GM12878 (cell line): ENCODE results near the gene CDC34. TPM values are rescaled to one million over a fixed set of nuclear protein-coding genes. Genes with fewer than 3 reads are reported as not detected.

Experiments used
- ATAC-seq: fragments of 200-7000 bp; cut with Tn5 transposase; 3 replicates; pipeline ENCODE4 v1.9.1; 2020; ENCODE audit warnings: mild to moderate bottlenecking, moderate library complexity
- BruUV-seq: library from RNA; stranded (reverse); fragments of 400-500 nt; replicated peaks from 2 replicates; lab custom pipeline; 2021; lab: Mats Ljungman, UMichigan
- CTCF ChIA-PET: fragments of 300-600 bp; sonication (Branson Sonifier 250); formaldehyde crosslinking; extraction: SDS; loops from one replicate; lab custom pipeline; 2021; ENCODE audit warnings: inconsistent platforms; lab: Yijun Ruan, JAX
- POLR2A ChIA-PET: fragments of 350-600 bp; formaldehyde crosslinking; extraction: SDS; loops from one replicate; lab custom pipeline; 2021; ENCODE audit warnings: inconsistent platforms; lab: Charles Lee
- RAD21 ChIA-PET: fragments of 300-600 bp; sonication (Branson Sonifier 250); formaldehyde crosslinking; loops from one replicate; lab custom pipeline; 2023; ENCODE audit warnings: antibody characterized with exemption; ENCODE audit not compliant: unreplicated experiment; lab: Charles Lee
- SMC1A ChIA-PET: fragments of 300-600 bp; sonication (Branson Sonifier 250); formaldehyde crosslinking; loops from one replicate; lab custom pipeline; 2023; ENCODE audit not compliant: unreplicated experiment, uncharacterized antibody; lab: Charles Lee
- DNase-seq: peaks from one replicate; pipeline ENCODE4 v3.0.0-alpha.2; 2011; ENCODE audit warnings: low read depth, low spot score
- FAIRE-seq: peaks from 3 replicates; lab custom pipeline; 2011; peaks lifted over from hg19 to GRCh38; lab: Jason Lieb, UNC
- H2AFZ ChIP-seq: 2 replicates; pipeline ENCODE4 v1.6.0; 2011; ENCODE audit warnings: low read depth, low read length, control low read depth; ENCODE audit not compliant: control insufficient read depth
- H3K27ac ChIP-seq: 2 replicates; pipeline ENCODE4 v1.5.1; 2011; ENCODE audit warnings: control low read depth; ENCODE audit not compliant: control insufficient read depth, insufficient read depth
- H3K27me3 ChIP-seq, 2 experiments: replicated peaks in 1 of 2; 2 replicates each; pipeline versions ENCODE4 v1.6.0 to v1.6.1; 2011; ENCODE audit warnings: low read length in 1 of 2; ENCODE audit not compliant: control insufficient read depth in 2 of 2, insufficient read depth in 2 of 2
- H3K36me3 ChIP-seq, 2 experiments: 2 replicates each; pipeline ENCODE4 v1.5.1; 2011; ENCODE audit warnings: low read length in 1 of 2; ENCODE audit not compliant: control insufficient read depth in 2 of 2, insufficient read depth in 2 of 2
- H3K4me1 ChIP-seq: 2 replicates; pipeline ENCODE4 v1.6.1; 2011; ENCODE audit warnings: mild to moderate bottlenecking, low read length, moderate library complexity, mixed read lengths; ENCODE audit not compliant: control insufficient read depth, insufficient read depth
- H3K4me2 ChIP-seq: 2 replicates; pipeline ENCODE4 v1.6.0; 2011; ENCODE audit warnings: control low read depth; ENCODE audit not compliant: control insufficient read depth, insufficient read depth
- H3K4me3 ChIP-seq: fragments of 200-600 bp; sonication (generic); 2 replicates; pipeline ENCODE4 v1.5.1; 2016
- H3K79me2 ChIP-seq: 2 replicates; pipeline ENCODE4 v1.6.0; 2011; ENCODE audit warnings: low read length; ENCODE audit not compliant: control insufficient read depth, insufficient read depth
- H3K9ac ChIP-seq: 2 replicates; pipeline ENCODE4 v1.8.0; 2011; ENCODE audit warnings: low read length, control low read depth, mixed read lengths; ENCODE audit not compliant: control insufficient read depth, insufficient read depth
- H3K9me3 ChIP-seq: replicated peaks from 3 replicates; pipeline ENCODE4 v1.5.1; 2011; ENCODE audit warnings: mild to moderate bottlenecking, low read length; ENCODE audit not compliant: control insufficient read depth, insufficient read depth
- H4K20me1 ChIP-seq: 2 replicates; pipeline ENCODE4 v1.6.0; 2011; ENCODE audit not compliant: control insufficient read depth, insufficient read depth
- ASH2L ChIP-seq: fragments of 300-600, 200-600 bp; sonication (generic); IDR thresholded peaks from 2 replicates; pipeline ENCODE4 v1.6.1; 2017; ENCODE audit warnings: low read depth, mild to moderate bottlenecking, borderline replicate concordance
- BHLHE40 ChIP-seq, 2 experiments: fragments of 450-650 bp in 1 of 2; IDR thresholded peaks; 2 replicates each; pipeline ENCODE4 v1.6.1; 2011 to 2017; ENCODE audit warnings: low read depth in 2 of 2, borderline replicate concordance in 1 of 2, improper control_type of control experiment in 1 of 2, low read length in 1 of 2, mild to moderate bottlenecking in 1 of 2
- E2F8 ChIP-seq: fragments of 450-650 bp; IDR thresholded peaks from 2 replicates; pipeline ENCODE4 v1.6.1; 2018; ENCODE audit warnings: mild to moderate bottlenecking, low read depth, moderate library complexity; ENCODE audit not compliant: partially characterized antibody
- SRF ChIP-seq, 2 experiments: IDR thresholded peaks; 2 replicates each; pipeline ENCODE4 v1.6.1; 2011; ENCODE audit warnings: low read depth in 2 of 2, low read length in 2 of 2, mild to moderate bottlenecking in 1 of 2, moderate library complexity in 1 of 2
- STAT3 ChIP-seq: IDR thresholded peaks from 2 replicates; pipeline ENCODE4 v1.6.1; 2011; ENCODE audit warnings: low read depth, low read length, improper control_type of control experiment
- ZNF274 ChIP-seq: IDR thresholded peaks from one replicate; pipeline ENCODE4 v1.8.0; 2011; ENCODE audit not compliant: insufficient read length, insufficient read depth
- WGBS: methylation state at CpG from one replicate; pipeline ENCODE4 v1.1.6; 2016; ENCODE audit warnings: low lambda C conversion rate; ENCODE audit not compliant: insufficient replicate concordance, insufficient coverage; ENCODE audit errors: missing lambda C conversion rate; 5-methylcytosine and 5-hydroxymethylcytosine counted together
- in situ Hi-C: fragments of 300-500 bp; cut with MboI; formaldehyde crosslinking; loops from 9 replicates; pipeline ENCODE4 v1.14.3; 2018; ENCODE audit warnings: mixed read lengths
- intact Hi-C: fragments of 100-400 bp; cut with micrococcal nuclease; formaldehyde crosslinking; loops from one replicate; pipeline ENCODE4 v1.14.2; 2022; ENCODE audit not compliant: unreplicated experiment
- polyA plus RNA-seq, 11 experiments: library from polyadenylated mRNA; depleted of rRNA in 4 of 11; unstranded in 6 of 11; stranded (reverse) in 5 of 11; fragments of >200 nt; fragmentation: Nextera tagmentation in 4 of 11; fragmentation: Illumina TruSeq in 1 of 11; extraction: Ambion mirVana in 4 of 11; extraction: Trizol in 1 of 11; gene quantifications; 1 replicate in 1 of 11; 2 replicates in 10 of 11; pipeline versions ENCODE4 v1.2.1 to v1.2.3, GENCODE V29; 2011 to 2016; ENCODE audit warnings: inconsistent platforms in 2 of 11, missing spikeins in 2 of 11, low read depth in 1 of 11
- total RNA-seq, 4 experiments: library from RNA; depleted of rRNA in 3 of 4; stranded (reverse); fragments of >200 nt in 3 of 4; fragmentation: Illumina TruSeq in 1 of 4; extraction: Trizol in 1 of 4; gene quantifications; 2 replicates each; pipeline versions ENCODE4 v1.2.1 to v1.2.3, GENCODE V29; 2013 to 2021

The CDC34 gene
- total and polyA plus RNA-seq, 10 of the 15 experiments (the other 5 are each of a cell fraction or from before 2014, with no cell fraction given): 0.31 to 48.9 (median 28.5) TPM

GRCh38 chr19:497869-498510, 33.6 kb upstream of the CDC34 start:
- H3K9ac ChIP-seq: no peak overlapping the region
- peak; percentile 52 for ATAC-seq
- H3K36me3 ChIP-seq: no peaks in the 10 kb centered on the region
- no peak overlapping the region for H2AFZ ChIP-seq
- ChIA-PET CTCF (interaction anchor here (0.7 to 1.0 kb wide), 2 partner anchors 8 to 13 kb away, joined by 3 to 5 read pairs; no protein-coding TSS in a partner anchor), RAD21 (no interaction called here), SMC1A (no interaction called here), POLR2A (no interaction called here)
- H3K27me3 ChIP-seq: no peaks in the 10 kb centered on the region; a peak in 1 of 4 replicates
- H3K9me3 ChIP-seq: no peaks in the 10 kb centered on the region; the same call in 2 of the 3 replicates
- no peaks in the 10 kb centered on the region for H4K20me1 ChIP-seq
- H3K27ac ChIP-seq: no peak overlapping the region
- no peak for DNase-seq
- in situ Hi-C loops: no loop called here
- H3K79me2 ChIP-seq: no peaks in the 10 kb centered on the region
- intact Hi-C loops: no loop called here
- FAIRE-seq: no peak
- no peak overlapping the region for H3K4me3 ChIP-seq
- H3K4me2 ChIP-seq: no peak overlapping the region
- BruUV-seq: no TSS peak
- TF ChIP-seq BHLHE40 (IDR thresholded peaks at IDR 0.05; ENCODE audit: borderline replicate concordance in 1 of 2, low read depth in 2 of 2, low read length in 1 of 2) (0 out of 4 replicates have a peak, but pooled peaks of 1 of the 2 experiments have one; percentile 11), E2F8 (no peak), STAT3 (no peak), ASH2L (no peak), SRF (IDR thresholded peaks at IDR 0.05; ENCODE audit: low read depth in 2 of 2, low read length in 2 of 2) (no peak), ZNF274 (no peak)
- no peaks in the 10 kb centered on the region for H3K4me1 ChIP-seq
- WGBS: 10% methylated on average over 32 of the region's 50 CpGs
